ENCODE data around the gene AZU1. TPM values are rescaled to one million over a fixed set of nuclear protein-coding genes. Genes with fewer than 3 reads are reported as not detected.

Gene AZU1
- total RNA-seq, 1 experiment from 2014 or later = 5.8 TPM

- ATAC-seq (no peak), DNase-seq (ENCODE audit: low read depth, low spot score) (no peak)
- intact Hi-C loops (cut with micrococcal nuclease; ENCODE audit: unreplicated experiment) (no loop called here), in situ Hi-C loops (cut with HindIII; ENCODE audit: low pct_unique_long_range_greater_than_20kb, low sequenced_read_pairs) (no loop called here)
- Histone ChIP-seq H3K27me3 (ENCODE audit: control insufficient read depth, insufficient read depth, low read length) (no peaks in the 10 kb centered on the region), H3K4me3 (ENCODE audit: low read depth in 2 of 2, low read length in 2 of 2) (no peak overlapping the region), H3K27ac (ENCODE audit: low read length) (no peak overlapping the region), H3K4me1 (ENCODE audit: control insufficient read depth, insufficient read depth, low read length) (peaks cover 18% of the 10 kb centered on the region), H3K9me3 (ENCODE audit: control insufficient read depth, insufficient read depth, low read depth, low read length) (no peaks in the 10 kb centered on the region), H3K36me3 (ENCODE audit: control insufficient read depth, insufficient read depth, low read length) (peaks cover 21% of the 10 kb centered on the region)
- POLR2A ChIA-PET = no interaction called here
- TF ChIP-seq SIN3A (IDR thresholded peaks at IDR 0.05; ENCODE audit: borderline replicate concordance, insufficient read depth, low read depth, low read length) (no peak), TCF7L2 (IDR thresholded peaks at IDR 0.05; ENCODE audit: low read depth, low read length) (no peak), POLR2AphosphoS5 (IDR thresholded peaks at IDR 0.05; ENCODE audit: low read depth, low read length) (no peak)
- TF ChIP-seq, protein P1, sequence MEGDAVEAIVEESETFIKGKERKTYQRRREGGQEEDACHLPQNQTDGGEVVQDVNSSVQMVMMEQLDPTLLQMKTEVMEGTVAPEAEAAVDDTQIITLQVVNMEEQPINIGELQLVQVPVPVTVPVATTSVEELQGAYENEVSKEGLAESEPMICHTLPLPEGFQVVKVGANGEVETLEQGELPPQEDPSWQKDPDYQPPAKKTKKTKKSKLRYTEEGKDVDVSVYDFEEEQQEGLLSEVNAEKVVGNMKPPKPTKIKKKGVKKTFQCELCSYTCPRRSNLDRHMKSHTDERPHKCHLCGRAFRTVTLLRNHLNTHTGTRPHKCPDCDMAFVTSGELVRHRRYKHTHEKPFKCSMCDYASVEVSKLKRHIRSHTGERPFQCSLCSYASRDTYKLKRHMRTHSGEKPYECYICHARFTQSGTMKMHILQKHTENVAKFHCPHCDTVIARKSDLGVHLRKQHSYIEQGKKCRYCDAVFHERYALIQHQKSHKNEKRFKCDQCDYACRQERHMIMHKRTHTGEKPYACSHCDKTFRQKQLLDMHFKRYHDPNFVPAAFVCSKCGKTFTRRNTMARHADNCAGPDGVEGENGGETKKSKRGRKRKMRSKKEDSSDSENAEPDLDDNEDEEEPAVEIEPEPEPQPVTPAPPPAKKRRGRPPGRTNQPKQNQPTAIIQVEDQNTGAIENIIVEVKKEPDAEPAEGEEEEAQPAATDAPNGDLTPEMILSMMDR (IDR thresholded peaks at IDR 0.05) = no peak
- TF ChIP-seq, protein P2, sequence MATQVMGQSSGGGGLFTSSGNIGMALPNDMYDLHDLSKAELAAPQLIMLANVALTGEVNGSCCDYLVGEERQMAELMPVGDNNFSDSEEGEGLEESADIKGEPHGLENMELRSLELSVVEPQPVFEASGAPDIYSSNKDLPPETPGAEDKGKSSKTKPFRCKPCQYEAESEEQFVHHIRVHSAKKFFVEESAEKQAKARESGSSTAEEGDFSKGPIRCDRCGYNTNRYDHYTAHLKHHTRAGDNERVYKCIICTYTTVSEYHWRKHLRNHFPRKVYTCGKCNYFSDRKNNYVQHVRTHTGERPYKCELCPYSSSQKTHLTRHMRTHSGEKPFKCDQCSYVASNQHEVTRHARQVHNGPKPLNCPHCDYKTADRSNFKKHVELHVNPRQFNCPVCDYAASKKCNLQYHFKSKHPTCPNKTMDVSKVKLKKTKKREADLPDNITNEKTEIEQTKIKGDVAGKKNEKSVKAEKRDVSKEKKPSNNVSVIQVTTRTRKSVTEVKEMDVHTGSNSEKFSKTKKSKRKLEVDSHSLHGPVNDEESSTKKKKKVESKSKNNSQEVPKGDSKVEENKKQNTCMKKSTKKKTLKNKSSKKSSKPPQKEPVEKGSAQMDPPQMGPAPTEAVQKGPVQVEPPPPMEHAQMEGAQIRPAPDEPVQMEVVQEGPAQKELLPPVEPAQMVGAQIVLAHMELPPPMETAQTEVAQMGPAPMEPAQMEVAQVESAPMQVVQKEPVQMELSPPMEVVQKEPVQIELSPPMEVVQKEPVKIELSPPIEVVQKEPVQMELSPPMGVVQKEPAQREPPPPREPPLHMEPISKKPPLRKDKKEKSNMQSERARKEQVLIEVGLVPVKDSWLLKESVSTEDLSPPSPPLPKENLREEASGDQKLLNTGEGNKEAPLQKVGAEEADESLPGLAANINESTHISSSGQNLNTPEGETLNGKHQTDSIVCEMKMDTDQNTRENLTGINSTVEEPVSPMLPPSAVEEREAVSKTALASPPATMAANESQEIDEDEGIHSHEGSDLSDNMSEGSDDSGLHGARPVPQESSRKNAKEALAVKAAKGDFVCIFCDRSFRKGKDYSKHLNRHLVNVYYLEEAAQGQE (IDR thresholded peaks at IDR 0.05; ENCODE audit: insufficient read depth in 1 of 2, low read depth in 2 of 2, low read length in 1 of 2) = no peak
- CTCF ChIA-PET = no interaction called here
- BruUV-seq (replicated peaks) = no TSS peak
Measured at GRCh38 chr19:803099-803561, 24.5 kb upstream of the AZU1 start.

GRCh38 chr19:803686-804418 is 23.8 kb upstream of the AZU1 start:
- CTCF ChIA-PET = no interaction called here
- POLR2A ChIA-PET = no interaction called here
- no TSS peak for BruUV-seq (replicated peaks)
- ATAC-seq (no peak), DNase-seq (ENCODE audit: low read depth, low spot score) (no peak)
- in situ Hi-C loops (cut with HindIII; ENCODE audit: low pct_unique_long_range_greater_than_20kb, low sequenced_read_pairs) (no loop called here), intact Hi-C loops (cut with micrococcal nuclease; ENCODE audit: unreplicated experiment) (no loop called here)
- no peak overlapping the region for H3K4me3 ChIP-seq (ENCODE audit: low read depth in 2 of 2, low read length in 2 of 2)
- H3K4me1 ChIP-seq (ENCODE audit: control insufficient read depth, insufficient read depth, low read length) = peaks cover 18% of the 10 kb centered on the region
- H3K36me3 ChIP-seq (ENCODE audit: control insufficient read depth, insufficient read depth, low read length) = peaks cover 17% of the 10 kb centered on the region
- H3K27me3 ChIP-seq (ENCODE audit: control insufficient read depth, insufficient read depth, low read length) = no peaks in the 10 kb centered on the region
- no peak overlapping the region for H3K27ac ChIP-seq (ENCODE audit: low read length)
- TF ChIP-seq, protein P2 (IDR thresholded peaks at IDR 0.05; ENCODE audit: insufficient read depth in 1 of 2, low read depth in 2 of 2, low read length in 1 of 2) = no peak
- no peak for TF ChIP-seq SIN3A (IDR thresholded peaks at IDR 0.05; ENCODE audit: borderline replicate concordance, insufficient read depth, low read depth, low read length)
- TF ChIP-seq, protein P1 (IDR thresholded peaks at IDR 0.05) = no peak
- TF ChIP-seq POLR2AphosphoS5 (IDR thresholded peaks at IDR 0.05; ENCODE audit: low read depth, low read length) = no peak
- TF ChIP-seq TCF7L2 (IDR thresholded peaks at IDR 0.05; ENCODE audit: low read depth, low read length) = no peak
- no peaks in the 10 kb centered on the region for H3K9me3 ChIP-seq (ENCODE audit: control insufficient read depth, insufficient read depth, low read depth, low read length)
